ENCODE measurements around the gene EEF1E1. TPM values are rescaled to one million over a fixed set of nuclear protein-coding genes. Genes with fewer than 3 reads are reported as not detected.

EEF1E1 gene
- total and polyA plus RNA-seq, 2 of the 8 experiments (the other 6 are each of a cell fraction or from before 2014, with no cell fraction given) = 96.8 to 112 TPM

DNA sequence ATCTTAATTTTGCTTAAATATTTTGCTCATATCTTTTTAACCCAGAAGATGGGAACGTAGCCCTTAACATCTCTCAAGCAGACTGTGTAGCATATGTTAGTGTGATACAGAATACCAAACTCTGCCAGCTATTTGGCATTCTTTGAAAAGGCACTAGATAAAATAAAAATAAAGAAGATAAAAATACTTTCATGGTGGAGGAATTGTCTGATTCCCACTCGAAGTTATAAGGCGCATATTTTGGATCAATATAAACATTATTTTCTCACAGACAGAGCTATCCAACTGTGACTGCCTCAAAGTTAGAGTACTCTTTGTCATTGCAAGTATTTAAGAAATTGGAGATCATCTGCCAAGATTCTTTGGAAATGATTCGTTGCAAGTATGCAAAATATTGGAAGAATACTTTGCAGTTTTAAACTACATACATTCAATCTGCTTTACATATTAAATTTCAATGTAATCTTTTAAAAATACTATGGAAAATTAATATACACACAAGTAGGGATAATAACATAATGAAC is 10.8 kb upstream of the EEF1E1 start:
- Histone ChIP-seq H4K5ac (ENCODE audit: insufficient read length, low read depth, low read length) (no peak overlapping the region), H3K4ac (replicated peaks; ENCODE audit: insufficient read length, low read depth, low read length) (no peak overlapping the region), H3K56ac (replicated peaks; ENCODE audit: insufficient read length, low read depth, low read length) (no peak overlapping the region), H2AK5ac (ENCODE audit: low read depth, low read length) (no peak overlapping the region), H3K18ac (ENCODE audit: extremely low read depth, low read length) (no peak overlapping the region), H2AFZ (ENCODE audit: low read length) (no peak overlapping the region), H4K91ac (replicated peaks; ENCODE audit: insufficient read length, low read length) (no peak overlapping the region), H4K20me1 (replicated peaks in 1 of 2; ENCODE audit: control insufficient read depth in 1 of 2, insufficient read depth in 2 of 2, low read length in 2 of 2) (no peaks in the 10 kb centered on the region), H3K4me3 (ENCODE audit: extremely low read depth in 1 of 4, insufficient read depth in 2 of 4, low read depth in 3 of 4, low read length in 4 of 4) (no peak overlapping the region), H3K27me3 (replicated peaks in 1 of 4; ENCODE audit: control insufficient read depth in 3 of 4, extremely low read depth in 1 of 4, insufficient read depth in 3 of 4, low read length in 3 of 4) (no peaks in the 10 kb centered on the region), H3K4me2 (ENCODE audit: insufficient read depth in 1 of 2, low read depth in 2 of 2, low read length in 2 of 2) (no peak overlapping the region), H4K8ac (ENCODE audit: extremely low read depth, insufficient read depth, low read length) (no peak overlapping the region), H3K14ac (ENCODE audit: insufficient read length) (no peak overlapping the region), H2BK120ac (replicated peaks; ENCODE audit: low read depth, low read length) (no peak overlapping the region), H3K79me1 (ENCODE audit: low read depth, low read length) (no peaks in the 10 kb centered on the region), H3K23ac (ENCODE audit: insufficient read length) (no peak overlapping the region), H2BK20ac (ENCODE audit: low read length) (no peak overlapping the region), H3K23me2 (ENCODE audit: low read depth, low read length) (no peaks in the 10 kb centered on the region), H2BK5ac (ENCODE audit: low read depth, low read length) (no peak overlapping the region), H3K4me1 (replicated peaks in 1 of 4; ENCODE audit: control insufficient read depth in 3 of 4, insufficient read depth in 4 of 4, low read length in 3 of 4) (no peaks in the 10 kb centered on the region), H2BK15ac (ENCODE audit: low read length) (no peak overlapping the region), H3K27ac (ENCODE audit: low read depth, low read length) (no peak overlapping the region), H3K9ac (replicated peaks in 1 of 4; ENCODE audit: extremely low read depth in 1 of 4, low read depth in 3 of 4, low read length in 3 of 4) (no peak overlapping the region), H3K9me3 (ENCODE audit: insufficient read depth in 2 of 2, low read depth in 1 of 2, low read length in 1 of 2) (no peaks in the 10 kb centered on the region), H2BK12ac (ENCODE audit: low read depth, low read length) (no peak overlapping the region), H3K79me2 (ENCODE audit: control insufficient read depth in 1 of 2, insufficient read depth in 2 of 2, low read length in 2 of 2) (no peaks in the 10 kb centered on the region), H3K36me3 (ENCODE audit: control insufficient read depth in 2 of 4, insufficient read depth in 4 of 4, low read length in 3 of 4) (no peaks in the 10 kb centered on the region)
- DNase-seq (ENCODE audit: low read depth in 1 of 2, low spot score in 2 of 2) (no peak), FAIRE-seq (no peak)
- ChIA-PET POLR2A (ENCODE audit: partially characterized antibody) (interaction anchor here (0.9 kb wide), 2 partner anchors 11 kb away, joined by 4 read pairs; partner anchors contain the start of gene EEF1E1), CTCF (ENCODE audit: partially characterized antibody) (interaction anchor here (1.1 to 2.2 kb wide), 3 partner anchors 18 to 456 kb away, joined by 4 to 6 read pairs (median 4); no protein-coding TSS in a partner anchor)
- WGBS, 2 experiments (ENCODE audit: extremely low coverage in 1 of 2, insufficient coverage in 1 of 2, insufficient read length in 1 of 2, insufficient replicate concordance in 2 of 2, low coverage in 1 of 2, low lambda C conversion rate in 2 of 2, missing lambda C conversion rate in 1 of 2) = 87% methylated on average over 4 of the region's 4 CpGs; no CpG with 5 or more reads in 1 of the 2 experiments
- TF ChIP-seq ZNF274 (IDR thresholded peaks at IDR 0.05; ENCODE audit: borderline replicate concordance, extremely low read depth, low read length) = no peak
- no peak for TF ChIP-seq BACH1 (IDR thresholded peaks at IDR 0.05; ENCODE audit: low read length)
- TF ChIP-seq TAF7 (optimal IDR thresholded peaks at IDR 0.05; ENCODE audit: borderline replicate concordance, low read depth, low read length) = no peak
- TF ChIP-seq, protein P1, sequence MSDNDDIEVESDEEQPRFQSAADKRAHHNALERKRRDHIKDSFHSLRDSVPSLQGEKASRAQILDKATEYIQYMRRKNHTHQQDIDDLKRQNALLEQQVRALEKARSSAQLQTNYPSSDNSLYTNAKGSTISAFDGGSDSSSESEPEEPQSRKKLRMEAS (IDR thresholded peaks at IDR 0.05) = no peak
- no peak for TF ChIP-seq SAP30 (IDR thresholded peaks at IDR 0.05; ENCODE audit: insufficient read depth, insufficient replicate concordance, low read length)
- TF ChIP-seq CBX5 (IDR thresholded peaks at IDR 0.05; ENCODE audit: low read depth, low read length) = no peak
- no peak for TF ChIP-seq SP4 (IDR thresholded peaks at IDR 0.05; ENCODE audit: low read length)
- TF ChIP-seq SIRT6 (IDR thresholded peaks at IDR 0.05; ENCODE audit: low read length) = no peak
- TF ChIP-seq PHF8 (conservative IDR thresholded peaks at IDR 0.05; ENCODE audit: low read depth, low read length) = no peak
- no peak for TF ChIP-seq CREB1 (IDR thresholded peaks at IDR 0.05)
- no peak for TF ChIP-seq HDAC2 (IDR thresholded peaks at IDR 0.05; ENCODE audit: borderline replicate concordance in 1 of 2, low read depth in 2 of 2, low read length in 2 of 2)
- TF ChIP-seq KDM4A (IDR thresholded peaks at IDR 0.05; ENCODE audit: low read depth, low read length, severe bottlenecking) = no peak
